H1 (cell line): Measurements from ENCODE around the gene PYURF. TPM values are rescaled to one million over a fixed set of nuclear protein-coding genes. Genes with fewer than 3 reads are reported as not detected.

ENCODE experiments used
- CHD7 ChIP-seq: fragments of 300-600 bp; sonication (generic); IDR thresholded peaks from 2 replicates; pipeline ENCODE4 v1.7.1; 2012; ENCODE audit warnings: low read length, moderate library complexity, mild to moderate bottlenecking, inconsistent platforms; ENCODE audit not compliant: insufficient replicate concordance
- CTBP2 ChIP-seq: IDR thresholded peaks from 2 replicates; pipeline ENCODE4 v1.7.0; 2011; ENCODE audit warnings: borderline replicate concordance, mild to moderate bottlenecking, moderate library complexity, mixed read lengths, low read length; ENCODE audit not compliant: insufficient read depth, insufficient read length
- EP300 ChIP-seq, 2 experiments: IDR thresholded peaks; 1 replicate in 1 of 2; 2 replicates in 1 of 2; pipeline ENCODE4 v1.6.1; 2011 to 2012; ENCODE audit warnings: low read depth in 2 of 2, low read length in 2 of 2, mild to moderate bottlenecking in 2 of 2, borderline replicate concordance in 1 of 2, inconsistent platforms in 1 of 2, moderate library complexity in 1 of 2
- JUND ChIP-seq: IDR thresholded peaks from 2 replicates; pipeline ENCODE4 v1.6.1; 2011; ENCODE audit warnings: mild to moderate bottlenecking, improper control_type of control experiment, low read length
- POU5F1 ChIP-seq: IDR thresholded peaks from 2 replicates; pipeline ENCODE4 v1.6.1; 2011; ENCODE audit warnings: low read depth, mild to moderate bottlenecking, low read length, moderate library complexity
- RAD21 ChIP-seq, 2 experiments: IDR thresholded peaks in 1 of 2; conservative IDR thresholded peaks in 1 of 2; 2 replicates each; pipeline ENCODE4 v1.6.1; 2011; ENCODE audit warnings: low read depth in 2 of 2, low read length in 2 of 2, improper control_type of control experiment in 1 of 2, inconsistent platforms in 1 of 2, mild to moderate bottlenecking in 1 of 2, moderate library complexity in 1 of 2
- SIX5 ChIP-seq: IDR thresholded peaks from 2 replicates; pipeline ENCODE4 v1.6.1; 2011; ENCODE audit warnings: mild to moderate bottlenecking, low read depth, low read length
- SRF ChIP-seq: IDR thresholded peaks from 2 replicates; pipeline ENCODE4 v1.6.1; 2011; ENCODE audit warnings: mild to moderate bottlenecking, low read depth, low read length, moderate library complexity
- polyA plus RNA-seq, 7 experiments: library from polyadenylated mRNA; depleted of rRNA in 3 of 7; stranded (reverse) in 5 of 7; unstranded in 2 of 7; fragments of >200 nt in 5 of 7; fragments of 200-250 nt in 2 of 7; gene quantifications; 1 replicate in 5 of 7; 2 replicates in 1 of 7; 4 replicates in 1 of 7; pipeline versions ENCODE4 v1.2.1 to v1.2.3, GENCODE V29; 2011 to 2013; ENCODE audit warnings: missing spikeins in 2 of 7, mixed read lengths in 2 of 7
- total RNA-seq: library from RNA; stranded (reverse); fragmentation: NEBNext Ultra II Directional; extraction: Animal tissue kit (Norgen Biotek cat#: 25700); gene quantifications from 2 replicates; pipeline ENCODE4 v1.2.1, GENCODE V29; 2021

The PYURF gene
- total and polyA plus RNA-seq, 2 of the 8 experiments (the other 6 are each of a cell fraction or from before 2014, with no cell fraction given), result 31.6 to 44.8 TPM

DNA sequence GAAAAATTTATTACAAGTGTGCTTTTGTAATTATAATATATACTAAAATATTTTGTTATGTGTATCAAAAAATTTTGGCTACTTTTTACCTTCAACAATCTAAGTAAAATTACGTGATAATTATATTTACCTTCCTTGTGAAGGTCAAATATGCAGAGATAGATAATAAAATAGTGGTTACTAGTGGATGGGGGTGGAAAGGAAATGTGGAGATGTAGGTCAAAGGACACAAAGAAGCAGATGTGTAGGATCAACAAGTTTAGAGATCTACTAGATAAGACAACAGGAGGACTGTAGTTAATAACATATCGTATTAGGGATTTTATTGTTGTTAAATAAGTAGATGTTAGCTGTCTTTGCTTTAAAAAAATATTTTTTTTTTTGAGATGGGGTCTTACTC, 45.3 kb downstream of the PYURF start (continued):
- TF ChIP-seq CHD7, result no peak
- no peak for TF ChIP-seq POU5F1
- TF ChIP-seq SIX5, result no peak
- TF ChIP-seq CTBP2, result no peak
- TF ChIP-seq JUND, result no peak
- no peak for TF ChIP-seq RAD21 (IDR thresholded peaks at IDR 0.05 in 1 of 2, conservative IDR thresholded peaks at IDR 0.05 in 1 of 2; ENCODE audit: low read depth in 2 of 2, low read length in 2 of 2)
- no peak for TF ChIP-seq SRF
- no peak for TF ChIP-seq EP300 (IDR thresholded peaks at IDR 0.05; ENCODE audit: borderline replicate concordance in 1 of 2, low read depth in 2 of 2, low read length in 2 of 2)
